ENCODE results near the gene CER1.

The CER1 gene

GRCh38 chr9:14713187-14713767 is 9.3 kb downstream of the CER1 start:
- Histone ChIP-seq H3K9me3 (ENCODE audit: control insufficient read depth, insufficient read depth, low read length) (no peaks in the 10 kb centered on the region), H3K4me1 (ENCODE audit: control insufficient read depth, insufficient read depth, low read length) (no peaks in the 10 kb centered on the region), H3K4me3 (ENCODE audit: low read depth, low read length) (no peak overlapping the region), H3K27me3 (ENCODE audit: control insufficient read depth, insufficient read depth, low read length) (peaks cover 14% of the 10 kb centered on the region), H3K36me3 (ENCODE audit: control insufficient read depth, insufficient read depth, low read length) (no peaks in the 10 kb centered on the region), H3K9ac (ENCODE audit: low read depth, low read length) (no peak overlapping the region)

GRCh38 chr9:14710804-14711203 is 11.7 kb downstream of the CER1 start:
- Histone ChIP-seq H3K4me1 (ENCODE audit: control insufficient read depth, insufficient read depth, low read length) (no peaks in the 10 kb centered on the region), H3K27me3 (ENCODE audit: control insufficient read depth, insufficient read depth, low read length) (no peaks in the 10 kb centered on the region), H3K9ac (ENCODE audit: low read depth, low read length) (no peak overlapping the region), H3K9me3 (ENCODE audit: control insufficient read depth, insufficient read depth, low read length) (no peaks in the 10 kb centered on the region), H3K4me3 (ENCODE audit: low read depth, low read length) (no peak overlapping the region), H3K36me3 (ENCODE audit: control insufficient read depth, insufficient read depth, low read length) (no peaks in the 10 kb centered on the region)

- no peaks in the 10 kb centered on the region for H3K27me3 ChIP-seq (ENCODE audit: control insufficient read depth, insufficient read depth, low read length)
- no peak overlapping the region for H3K4me3 ChIP-seq (ENCODE audit: low read depth, low read length)
- no peaks in the 10 kb centered on the region for H3K4me1 ChIP-seq (ENCODE audit: control insufficient read depth, insufficient read depth, low read length)
- H3K9me3 ChIP-seq (ENCODE audit: control insufficient read depth, insufficient read depth, low read length): no peaks in the 10 kb centered on the region
- H3K36me3 ChIP-seq (ENCODE audit: control insufficient read depth, insufficient read depth, low read length): no peaks in the 10 kb centered on the region
- H3K9ac ChIP-seq (ENCODE audit: low read depth, low read length): no peak overlapping the region
Observed at GRCh38 chr9:14706530-14707140, 15.9 kb downstream of the CER1 start.

- H3K9me3 ChIP-seq (ENCODE audit: control insufficient read depth, insufficient read depth, low read length): no peaks in the 10 kb centered on the region
- H3K27me3 ChIP-seq (ENCODE audit: control insufficient read depth, insufficient read depth, low read length): no peaks in the 10 kb centered on the region
- H3K4me3 ChIP-seq (ENCODE audit: low read depth, low read length): no peak overlapping the region
- H3K36me3 ChIP-seq (ENCODE audit: control insufficient read depth, insufficient read depth, low read length): no peaks in the 10 kb centered on the region
- no peak overlapping the region for H3K9ac ChIP-seq (ENCODE audit: low read depth, low read length)
- no peaks in the 10 kb centered on the region for H3K4me1 ChIP-seq (ENCODE audit: control insufficient read depth, insufficient read depth, low read length)
Observed at GRCh38 chr9:14705079-14705478, 17.5 kb downstream of the CER1 start.

GRCh38 chr9:14704281-14704680 is 18.3 kb downstream of the CER1 start:
- H3K9me3 ChIP-seq (ENCODE audit: control insufficient read depth, insufficient read depth, low read length): no peaks in the 10 kb centered on the region
- no peaks in the 10 kb centered on the region for H3K36me3 ChIP-seq (ENCODE audit: control insufficient read depth, insufficient read depth, low read length)
- no peaks in the 10 kb centered on the region for H3K4me1 ChIP-seq (ENCODE audit: control insufficient read depth, insufficient read depth, low read length)
- no peaks in the 10 kb centered on the region for H3K27me3 ChIP-seq (ENCODE audit: control insufficient read depth, insufficient read depth, low read length)
- no peak overlapping the region for H3K9ac ChIP-seq (ENCODE audit: low read depth, low read length)
- no peak overlapping the region for H3K4me3 ChIP-seq (ENCODE audit: low read depth, low read length)

GRCh38 chr9:14702200-14702720 is 20.3 kb downstream of the CER1 start:
- no peaks in the 10 kb centered on the region for H3K9me3 ChIP-seq (ENCODE audit: control insufficient read depth, insufficient read depth, low read length)
- H3K36me3 ChIP-seq (ENCODE audit: control insufficient read depth, insufficient read depth, low read length): no peaks in the 10 kb centered on the region
- peaks cover under 1% of the 10 kb centered on the region for H3K27me3 ChIP-seq (ENCODE audit: control insufficient read depth, insufficient read depth, low read length)
- no peaks in the 10 kb centered on the region for H3K4me1 ChIP-seq (ENCODE audit: control insufficient read depth, insufficient read depth, low read length)
- H3K4me3 ChIP-seq (ENCODE audit: low read depth, low read length): no peak overlapping the region
- H3K9ac ChIP-seq (ENCODE audit: low read depth, low read length): no peak overlapping the region

- Histone ChIP-seq H3K9me3 (ENCODE audit: control insufficient read depth, insufficient read depth, low read length) (no peaks in the 10 kb centered on the region), H3K4me3 (ENCODE audit: low read depth, low read length) (peak within 1 kb of the TSS; percentile 78), H3K9ac (ENCODE audit: low read depth, low read length) (peak within 1 kb of the TSS; percentile 55), H3K4me1 (ENCODE audit: control insufficient read depth, insufficient read depth, low read length) (no peaks in the 10 kb centered on the region), H3K27me3 (ENCODE audit: control insufficient read depth, insufficient read depth, low read length) (peaks cover 10% of the 10 kb centered on the region), H3K36me3 (ENCODE audit: control insufficient read depth, insufficient read depth, low read length) (no peaks in the 10 kb centered on the region)
Observed at GRCh38 chr9:14693251-14693861, 29.2 kb downstream of the CER1 start, which contains the start of gene ZDHHC21. Gene ZDHHC21, minus strand, starts transcription at chr9:14693432. Its CDS starts 19,092 bp downstream, at chr9:14674340.

- H3K36me3 ChIP-seq (ENCODE audit: control insufficient read depth, insufficient read depth, low read length): no peaks in the 10 kb centered on the region
- no peak overlapping the region for H3K9ac ChIP-seq (ENCODE audit: low read depth, low read length)
- peaks cover 10% of the 10 kb centered on the region for H3K27me3 ChIP-seq (ENCODE audit: control insufficient read depth, insufficient read depth, low read length)
- no peaks in the 10 kb centered on the region for H3K4me1 ChIP-seq (ENCODE audit: control insufficient read depth, insufficient read depth, low read length)
- H3K9me3 ChIP-seq (ENCODE audit: control insufficient read depth, insufficient read depth, low read length): no peaks in the 10 kb centered on the region
- peak overlapping the region; percentile 78 for H3K4me3 ChIP-seq (ENCODE audit: low read depth, low read length)
Observed at GRCh38 chr9:14692470-14693250, 29.9 kb downstream of the CER1 start.

- Histone ChIP-seq H3K27me3 (ENCODE audit: control insufficient read depth, insufficient read depth, low read length) (peaks cover 8% of the 10 kb centered on the region), H3K9ac (ENCODE audit: low read depth, low read length) (no peak overlapping the region), H3K4me3 (ENCODE audit: low read depth, low read length) (no peak overlapping the region), H3K36me3 (ENCODE audit: control insufficient read depth, insufficient read depth, low read length) (no peaks in the 10 kb centered on the region), H3K9me3 (ENCODE audit: control insufficient read depth, insufficient read depth, low read length) (no peaks in the 10 kb centered on the region), H3K4me1 (ENCODE audit: control insufficient read depth, insufficient read depth, low read length) (no peaks in the 10 kb centered on the region)
Observed at GRCh38 chr9:14690948-14691730, 31.4 kb downstream of the CER1 start.

- H3K4me1 ChIP-seq (ENCODE audit: control insufficient read depth, insufficient read depth, low read length): no peaks in the 10 kb centered on the region
- H3K27me3 ChIP-seq (ENCODE audit: control insufficient read depth, insufficient read depth, low read length): no peaks in the 10 kb centered on the region
- no peaks in the 10 kb centered on the region for H3K9me3 ChIP-seq (ENCODE audit: control insufficient read depth, insufficient read depth, low read length)
- no peak overlapping the region for H3K9ac ChIP-seq (ENCODE audit: low read depth, low read length)
- H3K36me3 ChIP-seq (ENCODE audit: control insufficient read depth, insufficient read depth, low read length): no peaks in the 10 kb centered on the region
- H3K4me3 ChIP-seq (ENCODE audit: low read depth, low read length): no peak overlapping the region
Observed at GRCh38 chr9:14687042-14687719, 35.4 kb downstream of the CER1 start.

GRCh38 chr9:14686168-14686567 is 36.4 kb downstream of the CER1 start:
- no peak overlapping the region for H3K9ac ChIP-seq (ENCODE audit: low read depth, low read length)
- H3K4me1 ChIP-seq (ENCODE audit: control insufficient read depth, insufficient read depth, low read length): no peaks in the 10 kb centered on the region
- H3K36me3 ChIP-seq (ENCODE audit: control insufficient read depth, insufficient read depth, low read length): no peaks in the 10 kb centered on the region
- no peak overlapping the region for H3K4me3 ChIP-seq (ENCODE audit: low read depth, low read length)
- no peaks in the 10 kb centered on the region for H3K27me3 ChIP-seq (ENCODE audit: control insufficient read depth, insufficient read depth, low read length)
- no peaks in the 10 kb centered on the region for H3K9me3 ChIP-seq (ENCODE audit: control insufficient read depth, insufficient read depth, low read length)
